Mammary epithelial cell (primary cell): ENCODE results near the gene DNAH9.

Source experiments
- EZH2 ChIP-seq: IDR thresholded peaks from 2 replicates; pipeline ENCODE4 v1.6.1; 2012; ENCODE audit warnings: low read length, inconsistent platforms, borderline replicate concordance
- TF ChIP-seq, protein P1 (sequence below), 2 donors: IDR thresholded peaks in 1 of 2; conservative IDR thresholded peaks in 1 of 2; 2 replicates each; pipeline ENCODE4 v1.5.1; 2011 to 2012; ENCODE audit warnings: inconsistent platforms in 2 of 2, low read length in 2 of 2, mild to moderate bottlenecking in 2 of 2, control low read depth in 1 of 2, low read depth in 1 of 2; ENCODE audit not compliant: insufficient read depth in 1 of 2; ENCODE audit errors: extremely low read depth in 1 of 2

DNA sequence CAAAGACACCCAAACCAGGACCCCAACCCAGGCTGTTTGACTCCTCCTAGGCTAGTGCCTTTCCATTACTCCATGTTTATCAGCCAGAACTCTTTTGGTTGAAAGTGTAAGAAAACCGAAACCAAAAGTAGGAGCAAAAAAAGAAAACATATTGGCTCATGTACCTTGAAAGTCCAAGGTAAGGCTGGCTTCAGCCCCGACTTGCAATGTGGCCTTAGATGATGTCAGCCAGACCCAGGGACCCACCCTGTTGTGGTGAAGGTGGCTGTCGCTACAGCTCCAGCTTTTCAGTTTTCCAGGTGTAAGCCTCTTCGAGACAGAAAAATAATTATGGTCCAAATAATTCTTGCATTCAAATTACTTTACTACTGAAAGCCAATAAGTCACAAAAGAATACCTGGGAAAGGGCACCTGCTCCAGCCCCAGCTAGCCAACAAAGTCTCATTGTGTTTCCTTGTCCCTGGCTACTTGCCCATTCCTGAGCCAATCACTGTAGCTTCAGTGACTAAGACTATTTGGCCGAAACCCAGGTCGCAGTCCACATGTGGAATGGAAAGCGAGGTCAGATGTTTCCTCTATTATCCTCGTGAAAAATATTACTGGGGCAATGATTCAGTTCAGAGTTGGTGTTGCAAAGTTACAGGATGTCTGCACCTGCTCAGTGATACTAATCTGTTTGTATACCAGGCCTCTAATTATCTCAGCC, 20.7 kb downstream of the DNAH9 start:
- TF ChIP-seq, protein P1, sequence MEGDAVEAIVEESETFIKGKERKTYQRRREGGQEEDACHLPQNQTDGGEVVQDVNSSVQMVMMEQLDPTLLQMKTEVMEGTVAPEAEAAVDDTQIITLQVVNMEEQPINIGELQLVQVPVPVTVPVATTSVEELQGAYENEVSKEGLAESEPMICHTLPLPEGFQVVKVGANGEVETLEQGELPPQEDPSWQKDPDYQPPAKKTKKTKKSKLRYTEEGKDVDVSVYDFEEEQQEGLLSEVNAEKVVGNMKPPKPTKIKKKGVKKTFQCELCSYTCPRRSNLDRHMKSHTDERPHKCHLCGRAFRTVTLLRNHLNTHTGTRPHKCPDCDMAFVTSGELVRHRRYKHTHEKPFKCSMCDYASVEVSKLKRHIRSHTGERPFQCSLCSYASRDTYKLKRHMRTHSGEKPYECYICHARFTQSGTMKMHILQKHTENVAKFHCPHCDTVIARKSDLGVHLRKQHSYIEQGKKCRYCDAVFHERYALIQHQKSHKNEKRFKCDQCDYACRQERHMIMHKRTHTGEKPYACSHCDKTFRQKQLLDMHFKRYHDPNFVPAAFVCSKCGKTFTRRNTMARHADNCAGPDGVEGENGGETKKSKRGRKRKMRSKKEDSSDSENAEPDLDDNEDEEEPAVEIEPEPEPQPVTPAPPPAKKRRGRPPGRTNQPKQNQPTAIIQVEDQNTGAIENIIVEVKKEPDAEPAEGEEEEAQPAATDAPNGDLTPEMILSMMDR (conservative IDR thresholded peaks at IDR 0.05 in 1 of 2, IDR thresholded peaks at IDR 0.05 in 1 of 2; ENCODE audit: extremely low read depth in 1 of 2, insufficient read depth in 1 of 2, low read depth in 1 of 2, low read length in 2 of 2) = no peak
- TF ChIP-seq EZH2 = no peak
